ENCODE results near the gene SEMA5A.

GRCh38 chr5:9176641-9177040 is 369.2 kb downstream of the SEMA5A start:
- TF ChIP-seq CTCF (IDR thresholded peaks at IDR 0.05) (no peak), EZH2 (IDR thresholded peaks at IDR 0.05) (no peak)
